ENCODE data around the gene GPRC5D.

The GPRC5D gene

DNA sequence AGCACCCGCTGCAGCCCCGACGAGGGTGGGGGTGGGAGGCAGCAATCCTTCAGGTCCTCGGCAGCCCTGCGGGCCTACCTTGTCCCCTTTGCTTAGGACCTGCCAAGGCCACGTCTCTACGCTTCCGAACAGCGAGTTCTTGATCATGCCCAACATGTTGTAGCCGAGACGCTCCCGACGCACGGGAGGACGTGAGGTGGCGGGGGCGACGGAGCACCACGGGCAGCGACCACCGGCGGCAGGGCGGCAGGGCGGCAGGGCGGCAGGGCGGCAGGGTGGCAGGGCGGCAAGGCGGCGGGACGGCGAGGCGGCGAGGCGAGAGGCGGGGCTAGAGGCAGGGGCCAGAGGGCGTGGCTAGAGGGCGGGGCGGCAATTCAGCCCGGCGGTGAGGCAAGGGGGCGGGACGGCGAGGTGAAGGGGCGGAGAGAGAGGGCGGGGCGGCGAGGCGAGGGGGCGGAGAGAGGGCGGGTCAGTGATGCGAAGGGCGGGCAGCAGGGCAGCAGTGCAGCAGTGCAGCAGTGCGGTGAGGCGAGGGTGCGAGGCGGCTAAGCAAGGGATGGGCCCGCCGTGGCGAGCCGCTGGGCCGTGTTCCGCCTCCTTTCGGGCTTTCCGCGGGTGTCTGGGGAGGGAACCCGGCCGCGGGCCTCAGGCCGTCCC, 48.1 kb upstream of the GPRC5D start, which contains the start of gene HEBP1:
TSS of gene HEBP1 (minus strand) at position 307 of the 657 bp plus-strand sequence. CDS start at position 156, 151 bp downstream.
- Histone ChIP-seq H3K4ac (ENCODE audit: low read depth in 1 of 2, low read length in 2 of 2) (peak within 1 kb of the TSS; percentile 79 to 94), H3K27ac (ENCODE audit: low read length, poor library complexity, severe bottlenecking) (peak within 1 kb of the TSS; percentile 79), H4K91ac (ENCODE audit: low read length) (peak within 1 kb of the TSS; percentile 89), H3K79me1 (replicated peaks; ENCODE audit: low read length, poor library complexity, severe bottlenecking) (peaks cover 37% of the 10 kb centered on the region), H3K9ac (ENCODE audit: low read length) (peak within 1 kb of the TSS; percentile 94), H4K8ac (ENCODE audit: low read length) (peak within 1 kb of the TSS; percentile 93), H3K23ac (ENCODE audit: low read length in 2 of 2) (peak within 1 kb of the TSS in 1 of 2 experiments; percentile 92), H3K36me3 (ENCODE audit: control insufficient read depth in 1 of 2, insufficient read depth in 2 of 2, low read depth in 1 of 2, low read length in 2 of 2) (peaks cover 0 to 13% of the 10 kb centered on the region in 2 experiments), H3K4me1 (ENCODE audit: control insufficient read depth, insufficient read depth, low read depth, low read length) (peaks cover 18% of the 10 kb centered on the region), H3K9me3 (ENCODE audit: control insufficient read depth, low read length) (no peaks in the 10 kb centered on the region), H2BK120ac (ENCODE audit: low read depth, low read length) (peak within 1 kb of the TSS; percentile 89), H2BK15ac (ENCODE audit: low read depth, poor library complexity, severe bottlenecking) (peak within 1 kb of the TSS; percentile 100), H2AK5ac (ENCODE audit: low read length, severe bottlenecking) (no peak within 1 kb of the TSS), H2BK12ac (ENCODE audit: low read length in 2 of 2) (peak within 1 kb of the TSS; percentile 44 to 89), H2BK5ac (ENCODE audit: low read depth, low read length, poor library complexity, severe bottlenecking) (peak within 1 kb of the TSS; percentile 81), H3K4me3 (ENCODE audit: insufficient read depth in 1 of 2, low read depth in 1 of 2, low read length in 2 of 2) (peak within 1 kb of the TSS; percentile 86 to 98), H3K14ac (ENCODE audit: low read length in 2 of 2) (peak within 1 kb of the TSS in 1 of 2 experiments; percentile 98), H3K4me2 (ENCODE audit: low read length, poor library complexity, severe bottlenecking) (peak within 1 kb of the TSS; percentile 96), H3K18ac (ENCODE audit: low read depth in 1 of 2, low read length in 2 of 2) (peak within 1 kb of the TSS; percentile 100), H3K27me3 (ENCODE audit: control insufficient read depth in 1 of 2, insufficient read depth in 1 of 2, low read length in 2 of 2) (no peaks in the 10 kb centered on the region), H2AFZ (ENCODE audit: low read depth, low read length) (peak within 1 kb of the TSS; percentile 94)
- peak; percentile 91 for DNase-seq
- under 1% methylated on average over 60 of the region's 69 CpGs for WGBS

DNA sequence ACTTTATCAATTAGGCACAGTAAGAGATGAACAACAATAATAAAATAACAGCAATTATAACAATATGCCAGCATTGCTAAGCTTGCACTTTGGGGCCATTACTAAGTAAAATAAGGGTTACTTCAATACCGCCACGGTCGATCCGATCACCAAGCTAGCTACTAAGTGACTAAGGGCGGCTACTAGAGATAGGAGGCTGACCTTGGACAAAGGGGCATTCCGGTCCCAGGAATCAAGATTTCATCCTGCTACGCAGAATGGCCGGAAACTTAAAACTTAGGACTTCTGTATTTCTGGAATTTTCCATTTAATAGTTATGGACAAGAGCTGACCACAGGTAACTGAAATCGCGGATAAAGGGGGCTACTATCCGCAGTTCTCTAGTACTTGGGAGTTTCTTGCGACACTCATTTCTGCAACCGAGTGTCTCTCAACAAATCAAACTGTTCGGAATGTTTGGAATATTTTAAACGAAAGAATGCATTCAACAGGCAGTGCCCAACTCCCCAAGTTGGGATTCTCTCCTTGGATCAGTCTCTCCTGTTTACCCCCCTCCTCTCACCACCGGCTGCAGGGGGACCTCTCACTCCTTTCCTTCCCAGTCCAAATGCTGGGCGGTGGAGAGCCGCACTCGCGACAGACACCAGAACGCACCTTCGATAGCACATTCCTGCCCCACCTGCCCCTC, 47.4 kb upstream of the GPRC5D start:
- H2BK12ac ChIP-seq (ENCODE audit: low read length in 2 of 2): peak overlapping the region; percentile 44 to 89

DNA sequence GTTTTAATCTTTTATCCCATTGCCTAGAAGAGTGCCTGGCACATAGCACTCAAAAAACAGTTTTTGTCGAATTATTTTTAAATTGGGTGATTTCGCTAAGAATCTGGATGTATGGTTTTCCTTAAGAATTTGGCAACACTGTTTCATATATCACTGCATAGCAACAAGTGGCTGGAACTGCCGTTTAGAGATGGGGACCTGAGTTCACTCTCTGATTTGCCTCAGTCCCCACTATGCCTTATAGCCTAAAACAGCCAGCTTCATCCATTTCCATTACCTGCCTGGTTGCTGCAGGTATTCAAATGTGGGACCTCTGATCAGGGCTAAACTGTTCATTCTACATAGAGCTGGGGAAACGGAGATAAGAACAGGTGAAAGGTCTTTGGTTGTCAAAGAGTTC, 46.3 kb upstream of the GPRC5D start:
- H2BK12ac ChIP-seq (ENCODE audit: low read length in 2 of 2): no peak overlapping the region
- peak overlapping the region in 1 of 2 experiments; percentile 98 for H3K4me3 ChIP-seq (ENCODE audit: insufficient read depth in 1 of 2, low read depth in 1 of 2, low read length in 2 of 2)
- H3K23ac ChIP-seq (ENCODE audit: low read length in 2 of 2): no peak overlapping the region
- H4K8ac ChIP-seq (ENCODE audit: low read length): no peak overlapping the region
- WGBS: 99% methylated on average over 4 of the region's 4 CpGs
- H2BK120ac ChIP-seq (ENCODE audit: low read depth, low read length): no peak overlapping the region
- H3K9ac ChIP-seq (ENCODE audit: low read length): peak overlapping the region; percentile 94
- H2AFZ ChIP-seq (ENCODE audit: low read depth, low read length): no peak overlapping the region
- H4K91ac ChIP-seq (ENCODE audit: low read length): no peak overlapping the region
- no peak overlapping the region for H3K4me2 ChIP-seq (ENCODE audit: low read length, poor library complexity, severe bottlenecking)
- no peak for DNase-seq
- no peak overlapping the region for H3K14ac ChIP-seq (ENCODE audit: low read length in 2 of 2)
- H3K27me3 ChIP-seq (ENCODE audit: control insufficient read depth in 1 of 2, insufficient read depth in 1 of 2, low read length in 2 of 2): no peaks in the 10 kb centered on the region
- no peak overlapping the region for H3K4ac ChIP-seq (ENCODE audit: low read depth in 1 of 2, low read length in 2 of 2)
- peaks cover 0 to 13% of the 10 kb centered on the region in 2 experiments for H3K36me3 ChIP-seq (ENCODE audit: control insufficient read depth in 1 of 2, insufficient read depth in 2 of 2, low read depth in 1 of 2, low read length in 2 of 2)
- H3K9me3 ChIP-seq (ENCODE audit: control insufficient read depth, low read length): no peaks in the 10 kb centered on the region
- H3K18ac ChIP-seq (ENCODE audit: low read depth in 1 of 2, low read length in 2 of 2): no peak overlapping the region
- peaks cover 18% of the 10 kb centered on the region for H3K4me1 ChIP-seq (ENCODE audit: control insufficient read depth, insufficient read depth, low read depth, low read length)
- no peak overlapping the region for H2BK15ac ChIP-seq (ENCODE audit: low read depth, poor library complexity, severe bottlenecking)
- H2AK5ac ChIP-seq (ENCODE audit: low read length, severe bottlenecking): no peak overlapping the region
- H3K27ac ChIP-seq (ENCODE audit: low read length, poor library complexity, severe bottlenecking): no peak overlapping the region
- peaks cover 42% of the 10 kb centered on the region for H3K79me1 ChIP-seq (replicated peaks; ENCODE audit: low read length, poor library complexity, severe bottlenecking)
- H2BK5ac ChIP-seq (ENCODE audit: low read depth, low read length, poor library complexity, severe bottlenecking): no peak overlapping the region

More for the DNA sequence above, 47.4 kb upstream of the GPRC5D start:
- Histone ChIP-seq H2AK5ac (ENCODE audit: low read length, severe bottlenecking) (no peak overlapping the region), H4K8ac (ENCODE audit: low read length) (peak overlapping the region; percentile 45), H2BK120ac (ENCODE audit: low read depth, low read length) (no peak overlapping the region), H3K23ac (ENCODE audit: low read length in 2 of 2) (peak overlapping the region in 1 of 2 experiments; percentile 92), H3K18ac (ENCODE audit: low read depth in 1 of 2, low read length in 2 of 2) (peak overlapping the region; percentile 100), H3K36me3 (ENCODE audit: control insufficient read depth in 1 of 2, insufficient read depth in 2 of 2, low read depth in 1 of 2, low read length in 2 of 2) (peaks cover 0 to 13% of the 10 kb centered on the region in 2 experiments), H3K4me3 (ENCODE audit: insufficient read depth in 1 of 2, low read depth in 1 of 2, low read length in 2 of 2) (peak overlapping the region; percentile 86 to 98), H3K4me1 (ENCODE audit: control insufficient read depth, insufficient read depth, low read depth, low read length) (peaks cover 18% of the 10 kb centered on the region), H3K14ac (ENCODE audit: low read length in 2 of 2) (peak overlapping the region in 1 of 2 experiments; percentile 98), H3K4me2 (ENCODE audit: low read length, poor library complexity, severe bottlenecking) (peak overlapping the region; percentile 85), H2BK15ac (ENCODE audit: low read depth, poor library complexity, severe bottlenecking) (peak overlapping the region; percentile 100), H4K91ac (ENCODE audit: low read length) (peak overlapping the region; percentile 89), H2BK5ac (ENCODE audit: low read depth, low read length, poor library complexity, severe bottlenecking) (no peak overlapping the region), H3K9me3 (ENCODE audit: control insufficient read depth, low read length) (no peaks in the 10 kb centered on the region), H3K4ac (ENCODE audit: low read depth in 1 of 2, low read length in 2 of 2) (peak overlapping the region; percentile 79 to 94), H3K27ac (ENCODE audit: low read length, poor library complexity, severe bottlenecking) (no peak overlapping the region), H2AFZ (ENCODE audit: low read depth, low read length) (peak overlapping the region; percentile 94), H3K9ac (ENCODE audit: low read length) (peak overlapping the region; percentile 94), H3K27me3 (ENCODE audit: control insufficient read depth in 1 of 2, insufficient read depth in 1 of 2, low read length in 2 of 2) (no peaks in the 10 kb centered on the region), H3K79me1 (replicated peaks; ENCODE audit: low read length, poor library complexity, severe bottlenecking) (peaks cover 42% of the 10 kb centered on the region)
- WGBS: 41% methylated on average over 22 of the region's 22 CpGs
- DNase-seq: no peak

- no peak overlapping the region for H3K4ac ChIP-seq (ENCODE audit: low read depth in 1 of 2, low read length in 2 of 2)
- H3K18ac ChIP-seq (ENCODE audit: low read depth in 1 of 2, low read length in 2 of 2): peak overlapping the region in 1 of 2 experiments; percentile 61
- H3K27ac ChIP-seq (ENCODE audit: low read length, poor library complexity, severe bottlenecking): no peak overlapping the region
- H4K91ac ChIP-seq (ENCODE audit: low read length): no peak overlapping the region
- no peak overlapping the region for H2BK5ac ChIP-seq (ENCODE audit: low read depth, low read length, poor library complexity, severe bottlenecking)
- H2AFZ ChIP-seq (ENCODE audit: low read depth, low read length): no peak overlapping the region
- H3K14ac ChIP-seq (ENCODE audit: low read length in 2 of 2): no peak overlapping the region
- H2BK12ac ChIP-seq (ENCODE audit: low read length in 2 of 2): peak overlapping the region in 1 of 2 experiments; percentile 56
- no peak overlapping the region for H3K23ac ChIP-seq (ENCODE audit: low read length in 2 of 2)
- H2BK15ac ChIP-seq (ENCODE audit: low read depth, poor library complexity, severe bottlenecking): no peak overlapping the region
- H3K79me1 ChIP-seq (replicated peaks; ENCODE audit: low read length, poor library complexity, severe bottlenecking): peaks cover 41% of the 10 kb centered on the region
- no peak overlapping the region for H2BK120ac ChIP-seq (ENCODE audit: low read depth, low read length)
- H3K4me3 ChIP-seq (ENCODE audit: insufficient read depth in 1 of 2, low read depth in 1 of 2, low read length in 2 of 2): peak overlapping the region in 1 of 2 experiments; percentile 98
- 100% methylated on average over 1 of the region's 2 CpGs for WGBS
- H3K36me3 ChIP-seq (ENCODE audit: control insufficient read depth in 1 of 2, insufficient read depth in 2 of 2, low read depth in 1 of 2, low read length in 2 of 2): peaks cover 0 to 10% of the 10 kb centered on the region in 2 experiments
- no peak overlapping the region for H3K4me2 ChIP-seq (ENCODE audit: low read length, poor library complexity, severe bottlenecking)
- no peaks in the 10 kb centered on the region for H3K9me3 ChIP-seq (ENCODE audit: control insufficient read depth, low read length)
- H4K8ac ChIP-seq (ENCODE audit: low read length): no peak overlapping the region
- H3K4me1 ChIP-seq (ENCODE audit: control insufficient read depth, insufficient read depth, low read depth, low read length): peaks cover 18% of the 10 kb centered on the region
- no peak for DNase-seq
- no peak overlapping the region for H2AK5ac ChIP-seq (ENCODE audit: low read length, severe bottlenecking)
- peak overlapping the region; percentile 94 for H3K9ac ChIP-seq (ENCODE audit: low read length)
- H3K27me3 ChIP-seq (ENCODE audit: control insufficient read depth in 1 of 2, insufficient read depth in 1 of 2, low read length in 2 of 2): no peaks in the 10 kb centered on the region
Observed at GRCh38 chr12:12997734-12998133, 45.8 kb upstream of the GPRC5D start.
